Smooth muscle cell of the brain vasculature (primary cell): Measurements from ENCODE around the gene PFKFB2.

ENCODE experiments used
- DNase-seq: peaks from one replicate; pipeline ENCODE4 v3.0.0-alpha.2; 2012; ENCODE audit warnings: low read depth, low spot score

The PFKFB2 gene

DNA sequence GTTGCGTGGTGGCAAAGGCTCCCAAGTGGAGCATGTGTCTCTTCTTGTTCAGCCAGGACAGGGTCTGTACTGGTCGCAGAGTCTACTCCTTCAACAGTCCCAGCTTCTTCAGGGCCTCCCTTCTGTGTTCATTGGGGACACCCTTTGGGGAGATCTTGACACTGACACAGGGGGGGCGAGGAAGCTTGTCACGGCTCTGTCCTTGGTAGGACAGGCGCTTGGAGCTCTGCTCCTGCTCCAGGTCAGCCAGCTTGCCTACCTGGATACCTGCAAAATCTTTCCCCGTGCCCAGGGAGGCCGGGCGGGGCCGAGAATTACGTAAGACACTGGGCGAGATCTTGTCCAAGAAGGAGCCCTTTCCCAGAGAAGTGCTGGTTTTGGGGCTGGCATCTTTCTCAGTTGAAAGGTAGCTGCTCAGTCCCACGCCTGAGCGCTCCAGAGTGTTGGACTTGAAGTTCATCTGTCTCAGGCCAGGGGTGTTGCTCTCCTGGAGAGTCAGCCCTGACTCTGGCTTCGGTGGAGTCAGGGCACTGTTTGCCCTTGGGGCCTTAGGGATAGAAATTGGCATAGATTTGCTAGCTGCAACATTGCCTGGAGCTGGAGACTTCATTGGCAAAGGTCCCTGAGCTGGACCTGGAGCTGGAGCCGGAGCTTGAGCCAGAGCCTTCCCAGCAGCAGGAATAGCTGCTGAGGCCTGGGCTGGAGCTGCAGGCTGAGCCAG is 31.0 kb upstream of the PFKFB2 start:
- no peak for DNase-seq

DNA sequence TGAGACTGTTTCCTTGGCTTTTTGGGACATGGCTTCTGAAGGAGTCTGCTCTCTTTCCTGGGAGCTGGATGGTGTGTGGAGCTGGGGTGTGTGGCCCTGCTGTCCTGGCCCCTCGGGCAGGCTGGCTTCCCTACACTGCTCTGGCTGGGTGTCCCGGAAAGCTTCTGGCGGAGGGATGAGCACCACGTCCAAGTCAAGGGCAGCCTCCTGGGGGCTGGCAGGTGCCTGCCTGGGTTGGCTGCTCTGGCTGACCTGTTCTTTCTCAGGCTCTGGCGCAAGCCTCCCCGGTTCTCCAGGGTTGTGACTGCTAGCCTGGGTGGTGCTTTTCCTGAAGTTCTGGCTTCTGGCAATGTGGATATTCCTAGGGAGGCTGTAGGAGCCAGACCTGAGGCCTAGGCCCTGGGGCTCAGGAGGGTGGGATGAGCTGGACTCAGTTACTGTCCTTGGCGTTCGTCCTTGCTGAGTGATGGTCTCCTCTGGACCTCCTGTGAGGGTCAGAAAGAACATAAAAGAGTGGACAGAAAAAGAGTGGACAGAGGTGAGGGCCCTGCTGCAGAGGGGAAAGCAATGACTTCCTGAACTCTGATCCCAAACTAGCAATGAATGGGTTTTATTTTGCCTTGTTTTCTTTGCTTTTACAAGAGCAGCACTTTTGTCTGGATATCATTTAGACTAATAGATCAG is 29.9 kb upstream of the PFKFB2 start:
- DNase-seq = no peak

DNA sequence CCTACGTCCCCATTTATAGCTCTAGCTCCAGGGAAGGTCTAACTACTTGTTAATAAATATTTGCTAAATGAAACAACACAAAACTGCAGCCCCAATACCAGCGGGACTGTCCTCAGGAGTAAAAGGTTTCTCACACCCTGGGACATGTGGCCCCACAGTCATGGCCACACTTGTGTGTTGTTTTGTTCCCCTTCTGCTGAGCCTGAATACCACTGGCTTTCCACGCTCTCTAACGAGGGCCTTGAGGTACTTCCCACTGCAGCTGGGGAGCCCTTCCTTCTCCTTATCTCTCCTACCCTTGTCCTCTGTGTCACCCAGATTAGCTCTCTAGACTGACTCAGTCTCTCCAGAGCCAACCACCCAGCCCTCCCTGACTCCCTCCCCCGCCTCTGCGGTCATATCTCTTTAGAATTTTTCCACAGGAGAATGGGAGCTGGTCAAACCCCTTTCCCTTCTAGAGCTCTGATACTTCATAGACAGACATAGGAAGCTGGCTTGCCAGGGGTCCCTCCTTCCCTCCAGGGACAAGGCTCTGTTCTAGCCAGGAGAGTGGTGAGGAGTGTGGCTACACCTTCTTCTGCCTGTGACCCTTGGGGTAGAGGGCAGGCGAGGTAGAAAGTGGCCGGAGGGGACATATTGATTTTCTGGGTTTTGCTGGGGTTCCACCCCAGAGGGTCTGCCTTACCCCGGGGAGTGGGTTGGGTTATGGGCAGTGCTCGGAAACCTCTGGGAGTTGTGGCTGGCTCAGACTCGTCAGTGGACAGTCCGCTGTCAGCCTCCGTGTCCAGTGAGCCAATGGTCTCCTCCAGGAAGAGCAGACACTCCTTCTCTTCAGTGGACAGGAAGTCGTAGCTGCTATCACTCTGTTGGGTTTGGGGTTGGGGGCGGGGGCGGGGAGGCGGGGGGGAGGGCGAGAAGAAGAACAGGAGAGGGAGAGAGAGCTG is 28.6 kb upstream of the PFKFB2 start:
- DNase-seq = no peak

DNA sequence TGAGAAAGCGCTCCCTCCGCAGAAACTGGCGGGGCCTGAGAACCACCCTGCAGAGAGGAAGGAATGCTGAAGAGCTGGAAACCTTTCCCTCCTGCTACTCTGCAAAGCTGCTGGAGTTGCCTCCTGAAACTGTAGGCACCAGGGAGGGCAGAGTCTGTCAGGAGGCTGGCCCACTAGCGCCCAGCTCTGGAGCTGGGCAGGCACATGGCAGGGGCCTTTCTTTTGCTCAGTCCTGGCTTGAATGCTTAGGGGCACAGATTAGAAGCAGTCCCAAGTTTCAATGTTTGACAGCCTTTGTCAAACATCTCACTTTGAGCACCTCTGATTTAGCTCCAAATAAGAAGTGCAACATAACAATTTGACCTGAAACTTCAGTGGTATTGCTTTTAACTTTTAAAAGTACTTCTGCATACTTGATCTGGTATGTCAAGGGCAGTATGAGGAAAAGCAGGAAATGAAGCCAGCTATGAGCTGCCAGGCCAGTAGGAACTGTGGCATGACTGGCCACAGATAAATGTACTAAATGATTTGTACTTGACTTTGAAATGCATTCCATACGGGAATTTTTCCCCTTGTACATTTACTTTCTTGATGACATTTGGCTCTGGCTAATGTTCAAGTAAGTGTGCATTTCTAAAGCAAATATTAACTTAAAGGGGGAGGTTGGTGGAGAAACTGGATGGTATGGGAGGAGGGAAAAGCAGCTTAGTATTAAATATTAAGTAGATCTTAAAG is 27.8 kb upstream of the PFKFB2 start:
- no peak for DNase-seq

DNA sequence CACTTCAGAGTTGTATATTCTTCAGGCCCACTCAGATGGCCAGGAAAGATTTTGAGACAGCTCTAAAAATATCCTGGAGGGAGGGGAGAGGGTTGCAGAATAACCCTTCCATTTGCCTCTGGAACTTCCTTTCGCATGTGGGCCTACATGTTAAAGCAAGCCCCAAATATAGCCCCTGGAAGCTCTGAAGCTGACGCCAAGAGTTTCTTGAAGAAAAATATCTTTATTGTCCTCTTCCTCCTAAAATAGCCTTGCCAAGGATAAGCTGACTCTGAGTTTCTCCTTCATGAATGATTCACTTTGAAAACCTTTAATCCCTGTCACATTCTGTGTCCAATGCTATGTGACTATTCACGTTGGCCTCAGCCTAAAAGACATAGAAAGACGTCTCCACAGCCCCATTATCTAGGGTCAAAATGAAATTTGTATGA is 27.0 kb upstream of the PFKFB2 start:
- no peak for DNase-seq

DNA sequence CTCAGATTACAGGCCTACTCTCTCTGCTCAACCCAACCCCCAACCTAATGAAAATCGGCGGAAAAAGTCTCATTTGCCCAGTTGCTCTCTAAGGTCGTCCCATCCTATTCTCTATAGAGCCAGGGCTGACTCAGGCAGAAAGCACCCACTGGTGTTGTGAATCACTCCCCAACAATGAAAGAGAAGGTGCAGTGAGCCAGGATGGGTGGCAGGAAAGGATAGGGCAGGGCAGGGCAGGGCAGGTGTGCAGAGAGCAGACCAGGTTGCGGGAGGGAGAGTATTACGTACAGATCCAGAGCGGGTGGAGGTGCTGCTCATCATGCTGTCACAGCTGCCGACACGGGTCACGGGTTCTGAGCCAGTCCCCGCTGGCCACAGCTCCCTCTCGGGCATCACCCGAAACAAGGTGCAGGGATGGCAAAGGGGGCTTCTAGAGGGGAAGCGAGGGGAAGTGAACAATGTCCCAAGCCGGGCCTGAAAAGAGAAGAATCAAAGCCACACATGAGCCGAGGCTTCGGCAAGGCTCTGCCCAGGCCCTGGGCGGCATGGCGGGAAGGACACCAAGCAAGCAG is 25.8 kb upstream of the PFKFB2 start:
- no peak for DNase-seq

DNA sequence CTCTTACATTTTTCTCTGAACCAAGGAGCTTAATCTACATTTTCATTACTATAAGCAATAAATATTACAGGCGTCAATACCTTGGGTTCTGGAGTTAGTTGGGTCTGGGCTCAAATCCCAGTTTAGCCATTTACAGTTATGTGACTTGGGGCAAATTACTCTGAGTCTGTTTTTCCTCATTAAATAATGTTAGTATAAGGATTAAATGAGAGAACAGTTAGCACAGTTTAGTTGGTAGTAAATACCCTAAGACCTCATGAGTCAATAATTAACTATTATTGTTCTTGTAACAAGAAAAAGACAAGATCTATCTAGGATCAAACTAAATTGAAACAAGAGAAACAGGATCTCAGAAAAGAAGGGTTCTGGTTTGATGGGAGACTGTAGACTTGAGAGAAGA is 25.2 kb upstream of the PFKFB2 start:
- DNase-seq = no peak

DNA sequence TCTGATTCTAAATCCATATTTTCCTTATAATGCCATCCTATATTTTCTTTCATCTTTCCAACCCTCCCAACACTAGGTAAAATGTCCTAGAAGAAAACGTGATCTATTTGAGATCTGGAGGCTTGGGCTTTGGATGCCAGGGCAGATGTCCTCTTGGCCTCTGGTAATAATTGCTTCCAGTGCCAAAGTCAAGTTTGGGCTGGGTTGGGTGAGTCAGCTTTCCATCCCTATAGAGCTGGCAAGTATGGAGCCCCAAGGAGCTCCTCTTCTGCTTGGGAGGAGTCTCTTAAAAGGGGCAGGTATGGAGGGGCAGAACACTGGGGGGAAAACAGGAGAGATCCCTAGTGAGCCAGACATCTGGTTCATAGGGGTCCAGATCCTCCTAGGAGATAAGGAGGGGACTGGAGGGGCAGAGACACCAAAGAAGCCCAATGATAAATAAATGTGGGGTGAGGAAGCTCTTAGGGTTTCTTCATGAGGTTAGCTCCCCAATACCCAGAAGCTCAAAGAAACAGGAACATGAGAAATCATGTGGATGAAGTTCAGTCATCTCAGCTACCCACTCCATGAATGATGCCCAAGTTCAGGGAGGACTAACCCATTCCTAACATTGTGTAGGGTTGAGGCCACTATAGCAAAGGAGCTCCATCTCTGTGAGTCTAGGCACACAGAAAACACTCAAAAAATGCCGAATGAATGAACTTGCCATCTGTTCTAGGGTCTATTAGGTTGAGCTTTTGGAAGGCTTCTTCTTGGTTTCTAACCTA is 24.0 kb upstream of the PFKFB2 start:
- no peak for DNase-seq

DNA sequence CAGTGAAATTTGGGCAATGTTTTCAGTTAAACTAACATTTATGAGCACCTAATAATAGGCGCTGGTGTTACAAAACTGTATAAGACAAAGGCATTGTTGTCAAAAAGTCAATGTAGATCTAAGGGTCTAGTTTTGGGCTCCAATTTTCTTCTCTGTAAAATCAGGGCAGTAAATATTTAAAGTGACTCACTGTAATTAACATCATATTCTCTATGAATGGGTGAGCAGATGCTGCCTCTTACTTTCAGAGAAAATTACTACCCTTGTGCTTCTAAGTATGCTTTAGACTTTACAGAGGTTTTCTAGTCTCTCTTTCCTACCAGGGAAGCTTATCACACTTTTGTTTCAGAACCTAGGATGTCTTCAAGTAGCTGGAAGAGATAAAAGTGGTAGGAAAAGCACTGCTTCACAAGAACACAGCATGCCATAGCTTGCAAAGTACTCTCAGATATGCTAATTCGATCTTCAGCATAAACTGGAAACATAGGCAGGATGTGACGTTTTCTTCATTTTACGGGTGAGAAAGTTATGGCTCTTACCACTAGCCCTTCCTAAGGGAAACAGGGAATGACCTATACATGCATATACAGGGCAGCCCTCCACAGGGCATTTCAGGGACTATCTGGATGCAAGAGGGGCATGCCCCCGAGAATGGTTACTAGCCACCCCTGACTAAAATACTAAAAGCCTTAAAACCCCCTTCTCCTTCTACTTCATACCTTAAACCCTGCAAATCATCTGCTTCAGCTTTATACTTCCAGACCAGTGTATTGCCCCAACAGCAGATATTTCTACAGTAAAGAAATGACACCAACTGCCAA is 23.2 kb upstream of the PFKFB2 start:
- no peak for DNase-seq

DNA sequence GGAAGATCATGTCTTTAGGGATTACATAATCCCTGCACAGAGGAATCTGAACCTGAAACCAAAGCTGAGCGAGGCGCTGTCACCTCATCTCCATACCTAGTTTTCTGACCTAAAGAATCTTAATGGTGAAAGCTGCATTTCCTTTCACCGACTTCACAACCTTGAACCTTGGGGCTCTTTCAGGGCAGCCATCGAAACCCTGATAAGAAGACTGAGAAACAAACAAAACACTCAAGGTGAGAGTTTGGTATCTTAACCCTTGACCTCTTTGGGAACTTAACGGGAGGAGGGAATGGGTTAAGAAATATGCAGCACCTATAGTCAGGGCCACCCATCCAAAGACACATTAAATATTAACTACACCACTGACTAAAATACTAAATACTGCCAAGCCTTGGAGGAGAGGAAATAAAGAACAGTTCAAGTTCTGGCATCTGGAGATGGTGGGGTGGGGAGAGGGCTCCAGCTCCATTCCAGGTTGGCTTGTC is 22.5 kb upstream of the PFKFB2 start:
- no peak for DNase-seq

DNA sequence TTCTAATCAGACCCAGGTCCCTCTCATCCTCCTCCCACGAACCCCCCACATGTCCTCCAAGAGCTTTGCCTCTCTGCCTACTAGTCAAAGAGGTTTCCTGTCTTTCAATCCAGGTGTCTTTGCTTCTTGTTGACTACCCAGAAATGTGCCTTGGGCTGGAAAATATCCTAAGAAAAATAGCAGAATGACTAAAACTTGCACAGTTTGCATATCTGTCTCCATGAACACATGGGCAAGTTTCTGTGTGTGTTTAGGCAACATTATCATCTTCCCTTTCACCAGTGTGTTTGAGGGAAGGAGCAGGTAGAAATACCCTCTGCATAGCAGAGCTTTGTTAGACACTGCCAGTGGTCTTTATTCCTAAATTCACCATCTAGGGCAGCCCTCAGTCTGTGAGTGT is 22.1 kb upstream of the PFKFB2 start:
- no peak for DNase-seq

DNA sequence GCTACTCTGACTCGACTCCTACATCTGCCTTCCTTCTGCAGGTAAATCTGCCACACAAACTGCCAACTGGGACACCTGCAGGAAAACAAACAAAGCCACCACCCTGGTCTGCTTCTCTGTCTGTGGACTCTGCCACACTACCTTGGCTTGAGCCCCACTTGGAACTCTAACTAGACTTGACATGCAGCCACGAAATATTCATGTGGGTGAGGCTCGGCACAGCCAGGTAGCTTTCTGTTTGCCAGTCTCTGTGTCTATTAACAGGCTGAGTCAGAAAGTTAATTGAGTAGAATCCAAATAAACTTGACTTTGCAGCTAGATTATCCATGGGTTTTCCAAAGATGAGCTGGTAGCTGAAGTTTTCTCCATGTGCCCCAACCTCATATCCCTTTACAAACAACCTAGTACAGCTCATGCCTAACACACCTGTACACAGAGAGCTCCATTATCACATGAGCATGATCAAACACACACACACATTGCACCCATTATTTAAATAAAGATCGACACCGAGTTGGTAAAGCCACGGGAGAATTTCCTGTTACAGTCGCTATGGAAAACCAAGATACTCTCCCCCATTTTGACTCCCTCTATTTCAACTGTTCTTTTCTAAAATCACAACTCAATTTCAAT is 21.3 kb upstream of the PFKFB2 start:
- no peak for DNase-seq

DNA sequence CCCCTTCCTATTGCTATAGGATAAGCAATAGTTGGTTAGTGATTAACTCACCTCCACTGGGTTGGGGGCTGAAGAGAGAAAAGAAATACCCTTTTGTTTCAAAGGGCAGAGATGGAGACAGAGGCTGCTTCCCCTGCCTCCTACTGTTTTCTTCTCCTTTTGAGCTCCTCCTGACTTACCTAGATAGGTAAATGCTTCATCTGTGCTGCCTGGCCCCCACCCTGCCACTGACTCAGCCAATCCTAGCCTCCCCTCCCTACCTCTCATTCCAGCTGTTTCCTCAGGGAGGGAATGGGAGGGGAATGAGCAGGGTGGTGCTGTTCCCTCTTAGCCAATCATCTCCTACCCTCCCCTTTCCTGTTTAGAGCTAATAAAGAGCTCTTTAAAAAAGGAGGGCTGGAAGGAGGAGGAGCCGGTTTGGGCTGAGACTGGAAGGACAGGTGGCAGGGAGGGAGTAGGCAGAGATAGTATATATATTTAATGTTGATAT is 20.5 kb upstream of the PFKFB2 start, which contains the start of gene C1orf116:
C1orf116 (minus strand) TSS at position 229 of the 490 bp plus-strand sequence. CDS start 5,158 bp downstream, outside the sequence.
- no peak for DNase-seq

DNA sequence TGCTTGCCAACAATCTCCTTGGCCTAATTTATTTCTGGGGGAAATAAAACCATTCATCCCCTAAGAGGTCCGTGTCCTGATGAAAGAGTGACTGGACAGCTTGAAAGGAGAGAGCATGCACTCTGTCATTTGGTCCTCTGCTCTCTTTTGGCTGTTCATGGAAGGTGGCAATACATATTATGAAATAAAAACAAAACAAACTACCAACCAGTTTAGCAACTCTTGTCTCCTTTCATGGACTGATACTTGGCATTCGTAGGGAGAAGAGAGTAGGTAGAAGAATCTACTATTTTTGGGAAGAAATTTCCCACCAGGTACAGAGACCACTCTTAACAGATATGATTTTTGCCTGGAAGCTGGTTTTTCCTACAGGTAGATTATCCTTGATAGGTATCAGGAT is 19.8 kb upstream of the PFKFB2 start:
- DNase-seq = no peak

DNA sequence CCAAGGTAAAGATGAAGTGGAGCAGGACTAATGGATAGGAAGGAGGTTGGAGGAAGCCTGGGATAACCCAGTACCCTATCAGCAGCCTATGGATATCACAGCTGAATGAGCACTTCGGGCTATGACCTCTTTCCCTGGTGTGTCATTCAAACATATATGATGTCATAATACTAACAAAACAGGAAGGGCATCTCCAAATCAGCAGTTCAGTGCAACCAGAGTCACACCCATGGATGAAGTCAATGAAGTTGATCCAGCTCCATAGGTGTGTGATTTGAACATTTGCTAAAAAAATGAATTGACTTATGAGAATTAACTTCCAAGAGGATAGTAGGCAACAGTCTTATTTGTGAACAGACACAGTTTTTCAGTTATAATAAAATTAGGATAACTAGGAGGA is 18.9 kb upstream of the PFKFB2 start:
- DNase-seq = no peak

DNA sequence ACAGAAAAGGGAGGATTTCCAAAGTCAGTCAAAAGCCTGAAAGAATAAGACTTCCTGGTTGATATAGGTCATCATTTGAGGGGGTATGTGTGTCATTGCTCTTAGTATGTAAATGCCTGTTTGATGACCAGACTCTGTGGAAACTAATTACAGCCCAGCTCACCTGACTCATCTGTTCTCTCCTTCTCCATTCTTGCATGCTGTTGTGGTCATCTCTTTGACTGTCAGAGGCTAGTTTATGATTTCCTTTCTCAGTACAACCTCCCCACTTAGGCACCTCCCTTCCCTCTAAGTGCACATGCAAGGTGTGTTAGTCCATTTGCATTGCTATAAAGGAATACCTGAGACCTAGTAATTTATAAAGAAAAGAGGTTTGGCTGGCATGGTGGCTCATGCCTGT is 18.1 kb upstream of the PFKFB2 start:
- no peak for DNase-seq

DNA sequence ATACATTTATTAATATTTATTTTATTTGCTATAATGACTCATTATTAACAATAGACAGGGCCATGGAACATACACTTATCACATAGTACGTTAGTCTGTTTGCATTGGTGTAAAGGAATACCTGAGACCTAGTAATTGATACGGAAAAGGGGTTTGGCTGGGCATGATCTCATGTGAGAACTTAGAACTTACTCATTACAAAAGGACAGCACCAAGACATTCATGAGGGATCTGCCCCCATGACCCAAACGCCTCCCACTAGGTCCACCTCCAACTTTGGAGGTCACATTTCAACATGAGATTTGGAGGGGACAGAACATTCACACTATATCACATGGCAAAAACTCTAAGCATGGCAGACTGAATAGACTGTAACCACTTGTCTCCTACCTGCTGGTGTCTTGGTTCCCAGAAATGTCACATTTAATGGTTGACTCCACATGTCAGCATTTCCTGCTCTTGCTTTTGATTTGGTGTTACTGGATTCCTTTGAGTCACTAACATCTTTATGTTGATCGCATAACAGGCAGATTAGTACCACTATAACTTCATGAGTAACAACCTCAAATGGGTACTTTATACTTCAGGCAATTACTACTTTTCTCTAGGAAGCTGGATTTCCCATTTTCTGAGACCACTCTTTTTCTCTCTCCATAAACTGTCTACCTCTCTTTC is 17.1 kb upstream of the PFKFB2 start:
- DNase-seq = no peak

DNA sequence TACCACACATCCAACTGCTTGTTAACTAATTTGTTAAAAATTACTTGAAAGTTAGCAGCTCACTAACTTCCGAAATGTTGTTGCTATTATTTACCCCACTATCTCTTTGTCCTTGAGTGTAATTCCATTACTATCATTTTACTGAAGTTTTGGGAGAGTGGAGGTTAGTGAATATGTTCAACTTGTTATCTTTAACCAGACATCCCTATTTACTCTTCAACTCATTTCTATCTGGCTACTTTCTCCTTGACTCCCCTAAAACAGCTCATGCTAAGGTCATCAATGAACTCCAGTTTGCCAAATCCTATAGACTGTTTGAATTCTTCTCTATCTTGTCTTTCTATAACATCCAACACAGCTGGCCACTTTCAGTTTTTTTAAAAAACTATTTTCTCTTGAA is 16.2 kb upstream of the PFKFB2 start:
- no peak for DNase-seq
